Fibroblast of lung (primary cell): ENCODE data around the gene ERFL. TPM values are rescaled to one million over a fixed set of nuclear protein-coding genes. Genes with fewer than 3 reads are reported as not detected.

Experiments
- DNase-seq, 2 donors: peaks; one replicate each; pipeline versions ENCODE4 v3.0.0 to v3.0.0-alpha.2; 2010; ENCODE audit warnings: low read depth in 2 of 2
- H2AFZ ChIP-seq: 2 replicates; pipeline ENCODE4 v1.5.1; 2012; ENCODE audit warnings: low read length, control low read depth, inconsistent platforms
- H3K27ac ChIP-seq: 2 replicates; pipeline ENCODE4 v1.5.1; 2011; ENCODE audit warnings: low read length, control low read depth; ENCODE audit not compliant: insufficient read depth
- H3K27me3 ChIP-seq: 2 replicates; pipeline ENCODE4 v1.5.1; 2011; ENCODE audit warnings: mild to moderate bottlenecking, low read length; ENCODE audit not compliant: control insufficient read depth, insufficient read depth
- H3K36me3 ChIP-seq: 2 replicates; pipeline ENCODE4 v1.5.1; 2011; ENCODE audit warnings: low read length; ENCODE audit not compliant: control insufficient read depth, insufficient read depth
- H3K4me1 ChIP-seq: 2 replicates; pipeline ENCODE4 v1.5.1; 2011; ENCODE audit warnings: low read length; ENCODE audit not compliant: control insufficient read depth, insufficient read depth; ENCODE audit errors: extremely low read depth
- H3K4me2 ChIP-seq: 2 replicates; pipeline ENCODE4 v1.5.1; 2011; ENCODE audit warnings: low read length, control low read depth; ENCODE audit not compliant: insufficient read depth; ENCODE audit errors: extremely low read depth
- H3K4me3 ChIP-seq, 4 experiments: fragments of 200-600 bp in 1 of 4; sonication (generic) in 1 of 4; replicated peaks in 1 of 4; 2 replicates each; pipeline ENCODE4 v1.5.1; 2011 to 2016; ENCODE audit warnings: low read length in 4 of 4, low read depth in 3 of 4, mild to moderate bottlenecking in 3 of 4, control low read depth in 2 of 4, inconsistent platforms in 1 of 4, mixed read lengths in 1 of 4; ENCODE audit not compliant: insufficient read depth in 1 of 4; ENCODE audit errors: control extremely low read depth in 1 of 4
- H3K79me2 ChIP-seq: 2 replicates; pipeline ENCODE4 v1.5.1; 2012; ENCODE audit warnings: mild to moderate bottlenecking, low read length, inconsistent platforms; ENCODE audit not compliant: control insufficient read depth, insufficient read depth
- H3K9ac ChIP-seq: 2 replicates; pipeline ENCODE4 v1.5.1; 2011; ENCODE audit warnings: mild to moderate bottlenecking, low read length, control low read depth; ENCODE audit not compliant: insufficient read depth
- H3K9me3 ChIP-seq: 2 replicates; pipeline ENCODE4 v1.5.1; 2012; ENCODE audit warnings: low read depth, low read length; ENCODE audit not compliant: control insufficient read depth, insufficient read depth
- H4K20me1 ChIP-seq: 2 replicates; pipeline ENCODE4 v1.5.1; 2011; ENCODE audit warnings: low read length; ENCODE audit not compliant: control insufficient read depth, insufficient read depth; ENCODE audit errors: extremely low read depth
- EZH2 ChIP-seq: IDR thresholded peaks from 2 replicates; pipeline ENCODE4 v1.5.1; 2012; ENCODE audit warnings: low read length, control low read depth, mild to moderate bottlenecking; ENCODE audit errors: missing control alignments
- polyA plus RNA-seq, 2 donors: library from polyadenylated mRNA; depleted of rRNA in 1 of 2; stranded (reverse) in 1 of 2; unstranded in 1 of 2; fragments of >200 nt; gene quantifications; 2 replicates each; pipeline ENCODE4 v1.2.1, GENCODE V29; 2011 to 2012; ENCODE audit warnings: missing spikeins in 1 of 2
- total RNA-seq: library from RNA; depleted of rRNA; stranded (reverse); fragments of >200 nt; gene quantifications from 2 replicates; pipeline ENCODE4 v1.2.1, GENCODE V29; 2014
- TF ChIP-seq, protein P1 (sequence below), 2 donors: IDR thresholded peaks in 1 of 2; conservative IDR thresholded peaks in 1 of 2; 1 replicate in 1 of 2; 2 replicates in 1 of 2; pipeline ENCODE4 v1.5.1; 2011 to 2012; ENCODE audit warnings: low read length in 2 of 2, control low read depth in 1 of 2, inconsistent platforms in 1 of 2, low read depth in 1 of 2, mild to moderate bottlenecking in 1 of 2

Gene ERFL
- total and polyA plus RNA-seq, 2 donors (not counting 1 experiment from before 2014, with no cell fraction given), result under 0.01 to 0.03 TPM

DNA sequence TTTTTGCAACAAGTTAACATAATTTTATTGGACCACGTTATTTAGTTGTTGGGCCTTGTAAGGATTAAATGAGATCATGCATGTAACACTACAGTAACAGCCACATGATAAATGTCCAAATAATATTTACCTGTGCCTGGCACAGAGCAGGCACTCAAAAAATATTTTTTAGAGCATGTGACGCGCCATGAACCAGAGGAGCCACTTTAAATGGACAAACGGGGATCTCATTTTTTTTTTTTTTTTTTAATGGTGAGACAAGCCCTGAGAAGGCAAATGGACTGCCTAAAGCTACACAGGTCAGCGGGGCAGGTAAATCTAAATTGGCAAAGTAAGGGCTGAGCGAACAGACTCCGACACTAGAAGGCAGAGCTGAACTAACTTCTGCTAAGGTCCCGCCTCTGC is 69.0 kb downstream of the ERFL start:
- H4K20me1 ChIP-seq, result no peaks in the 10 kb centered on the region
- H3K9ac ChIP-seq, result peak overlapping the region; percentile 18
- H3K4me1 ChIP-seq, result peaks cover 8% of the 10 kb centered on the region
- no peak for DNase-seq
- H2AFZ ChIP-seq, result peak overlapping the region; percentile 57
- peak overlapping the region; percentile 87 for H3K4me2 ChIP-seq
- H3K79me2 ChIP-seq, result peaks cover 41% of the 10 kb centered on the region
- H3K27me3 ChIP-seq, result peaks cover 4% of the 10 kb centered on the region
- no peak for TF ChIP-seq EZH2
- TF ChIP-seq, protein P1, sequence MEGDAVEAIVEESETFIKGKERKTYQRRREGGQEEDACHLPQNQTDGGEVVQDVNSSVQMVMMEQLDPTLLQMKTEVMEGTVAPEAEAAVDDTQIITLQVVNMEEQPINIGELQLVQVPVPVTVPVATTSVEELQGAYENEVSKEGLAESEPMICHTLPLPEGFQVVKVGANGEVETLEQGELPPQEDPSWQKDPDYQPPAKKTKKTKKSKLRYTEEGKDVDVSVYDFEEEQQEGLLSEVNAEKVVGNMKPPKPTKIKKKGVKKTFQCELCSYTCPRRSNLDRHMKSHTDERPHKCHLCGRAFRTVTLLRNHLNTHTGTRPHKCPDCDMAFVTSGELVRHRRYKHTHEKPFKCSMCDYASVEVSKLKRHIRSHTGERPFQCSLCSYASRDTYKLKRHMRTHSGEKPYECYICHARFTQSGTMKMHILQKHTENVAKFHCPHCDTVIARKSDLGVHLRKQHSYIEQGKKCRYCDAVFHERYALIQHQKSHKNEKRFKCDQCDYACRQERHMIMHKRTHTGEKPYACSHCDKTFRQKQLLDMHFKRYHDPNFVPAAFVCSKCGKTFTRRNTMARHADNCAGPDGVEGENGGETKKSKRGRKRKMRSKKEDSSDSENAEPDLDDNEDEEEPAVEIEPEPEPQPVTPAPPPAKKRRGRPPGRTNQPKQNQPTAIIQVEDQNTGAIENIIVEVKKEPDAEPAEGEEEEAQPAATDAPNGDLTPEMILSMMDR (conservative IDR thresholded peaks at IDR 0.05 in 1 of 2, IDR thresholded peaks at IDR 0.05 in 1 of 2; ENCODE audit: low read depth in 1 of 2, low read length in 2 of 2), result no peak
- no peak overlapping the region for H3K27ac ChIP-seq
- H3K4me3 ChIP-seq, result peak overlapping the region; percentile 44 to 92 (median 66)
- peaks cover 23% of the 10 kb centered on the region for H3K36me3 ChIP-seq
- H3K9me3 ChIP-seq, result no peaks in the 10 kb centered on the region

Other genes starting within 250 kb of the ERFL start
- not detected in 2 replicates for gene CEACAM7, start 240.2 kb downstream of the ERFL start, total RNA-seq
- gene CEACAM7, start 240.2 kb downstream of the ERFL start, polyA plus RNA-seq, result not detected in 2 replicates
- not detected in 2 replicates for gene CEACAM5, start 219.8 kb downstream of the ERFL start, total RNA-seq
- gene CEACAM5, start 219.8 kb downstream of the ERFL start, polyA plus RNA-seq, result not detected in 2 replicates
- not detected in 2 replicates for gene CEACAM6, start 172.9 kb downstream of the ERFL start, total RNA-seq
- gene CEACAM6, start 172.9 kb downstream of the ERFL start, polyA plus RNA-seq, result not detected in 2 replicates
- not detected in 2 replicates for gene CEACAM3, start 131.9 kb downstream of the ERFL start, total RNA-seq
- gene CEACAM3, start 131.9 kb downstream of the ERFL start, polyA plus RNA-seq, result not detected in 2 replicates
- not detected in 2 replicates for gene LYPD4, start 83.8 kb downstream of the ERFL start, total RNA-seq
- gene LYPD4, start 83.8 kb downstream of the ERFL start, polyA plus RNA-seq, result not detected in 2 replicates
- not detected in 2 replicates for gene DMRTC2, start 83.4 kb downstream of the ERFL start, total RNA-seq
- not detected in 2 replicates for gene DMRTC2, start 83.4 kb downstream of the ERFL start, polyA plus RNA-seq
- 1,183 and 1,320 TPM in 2 replicates for gene RPS19, start 68.2 kb downstream of the ERFL start, total RNA-seq
- gene RPS19, start 68.2 kb downstream of the ERFL start, polyA plus RNA-seq, result 2,037 and 2,197 TPM in 2 replicates
- under 0.01 and 0.17 TPM in 2 replicates for gene CD79A, start 51.2 kb downstream of the ERFL start, total RNA-seq
- gene CD79A, start 51.2 kb downstream of the ERFL start, polyA plus RNA-seq, result 0.07 and 0.17 TPM in 2 replicates
- gene ARHGEF1, start 45.3 kb downstream of the ERFL start, total RNA-seq, result 21.6 TPM in 2 replicates
- 23.9 and 32.2 TPM in 2 replicates for gene ARHGEF1, start 45.3 kb downstream of the ERFL start, polyA plus RNA-seq
- gene RABAC1, start 30.9 kb upstream of the ERFL start, total RNA-seq, result 152 and 193 TPM in 2 replicates
- 123 and 163 TPM in 2 replicates for gene RABAC1, start 30.9 kb upstream of the ERFL start, polyA plus RNA-seq
- under 0.01 and 0.17 TPM in 2 replicates for gene ATP1A3, start 65.8 kb upstream of the ERFL start, total RNA-seq
- gene ATP1A3, start 65.8 kb upstream of the ERFL start, polyA plus RNA-seq, result 0.05 TPM in 1 of 2 replicates, not detected in the other
- 0.77 and 3.5 TPM in 2 replicates for gene GRIK5, start 141.8 kb upstream of the ERFL start, total RNA-seq
- 0.03 and 0.69 TPM in 2 replicates for gene GRIK5, start 141.8 kb upstream of the ERFL start, polyA plus RNA-seq
- gene ZNF574, start 147.7 kb upstream of the ERFL start, total RNA-seq, result 7.7 and 9.9 TPM in 2 replicates
- gene ZNF574, start 147.7 kb upstream of the ERFL start, polyA plus RNA-seq, result 5.1 and 6.6 TPM in 2 replicates
- gene POU2F2, start 204.0 kb upstream of the ERFL start, total RNA-seq, result under 0.01 and 0.17 TPM in 2 replicates
- gene POU2F2, start 204.0 kb upstream of the ERFL start, polyA plus RNA-seq, result 0.31 and 0.43 TPM in 2 replicates